Measurements from ENCODE around the gene LCMT2. TPM values are rescaled to one million over a fixed set of nuclear protein-coding genes. Genes with fewer than 3 reads are reported as not detected.

The LCMT2 gene, protein sequence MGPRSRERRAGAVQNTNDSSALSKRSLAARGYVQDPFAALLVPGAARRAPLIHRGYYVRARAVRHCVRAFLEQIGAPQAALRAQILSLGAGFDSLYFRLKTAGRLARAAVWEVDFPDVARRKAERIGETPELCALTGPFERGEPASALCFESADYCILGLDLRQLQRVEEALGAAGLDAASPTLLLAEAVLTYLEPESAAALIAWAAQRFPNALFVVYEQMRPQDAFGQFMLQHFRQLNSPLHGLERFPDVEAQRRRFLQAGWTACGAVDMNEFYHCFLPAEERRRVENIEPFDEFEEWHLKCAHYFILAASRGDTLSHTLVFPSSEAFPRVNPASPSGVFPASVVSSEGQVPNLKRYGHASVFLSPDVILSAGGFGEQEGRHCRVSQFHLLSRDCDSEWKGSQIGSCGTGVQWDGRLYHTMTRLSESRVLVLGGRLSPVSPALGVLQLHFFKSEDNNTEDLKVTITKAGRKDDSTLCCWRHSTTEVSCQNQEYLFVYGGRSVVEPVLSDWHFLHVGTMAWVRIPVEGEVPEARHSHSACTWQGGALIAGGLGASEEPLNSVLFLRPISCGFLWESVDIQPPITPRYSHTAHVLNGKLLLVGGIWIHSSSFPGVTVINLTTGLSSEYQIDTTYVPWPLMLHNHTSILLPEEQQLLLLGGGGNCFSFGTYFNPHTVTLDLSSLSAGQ
- 10 to 100 TPM in 1 of 2 donors, 1 to 10 TPM in 1; 7.1 to 10.4 TPM for total RNA-seq

- Mint-ChIP-seq H3K4me3 (peak within 1 kb of the TSS; percentile 92), H3K4me1 (peaks cover 14% of the 10 kb centered on the region), H3K36me3 (ENCODE audit: low read depth) (peaks cover 44% of the 10 kb centered on the region), H3K27ac (peak within 1 kb of the TSS; percentile 89), H3K9me3 (no peaks in the 10 kb centered on the region), H3K27me3 (no peaks in the 10 kb centered on the region)
- ATAC-seq (replicated peaks) = peak; percentile 94
Observed at GRCh38 chr15:43329960-43330779, at the start of gene LCMT2. TSS of gene LCMT2 (minus strand) at chr15:43330573. CDS start at chr15:43330489, 84 bp downstream.

GRCh38 chr15:43378601-43379000, 48.2 kb upstream of the LCMT2 start:
- no peak for ATAC-seq (replicated peaks)
- no peak overlapping the region for H3K4me3 Mint-ChIP-seq

DNA sequence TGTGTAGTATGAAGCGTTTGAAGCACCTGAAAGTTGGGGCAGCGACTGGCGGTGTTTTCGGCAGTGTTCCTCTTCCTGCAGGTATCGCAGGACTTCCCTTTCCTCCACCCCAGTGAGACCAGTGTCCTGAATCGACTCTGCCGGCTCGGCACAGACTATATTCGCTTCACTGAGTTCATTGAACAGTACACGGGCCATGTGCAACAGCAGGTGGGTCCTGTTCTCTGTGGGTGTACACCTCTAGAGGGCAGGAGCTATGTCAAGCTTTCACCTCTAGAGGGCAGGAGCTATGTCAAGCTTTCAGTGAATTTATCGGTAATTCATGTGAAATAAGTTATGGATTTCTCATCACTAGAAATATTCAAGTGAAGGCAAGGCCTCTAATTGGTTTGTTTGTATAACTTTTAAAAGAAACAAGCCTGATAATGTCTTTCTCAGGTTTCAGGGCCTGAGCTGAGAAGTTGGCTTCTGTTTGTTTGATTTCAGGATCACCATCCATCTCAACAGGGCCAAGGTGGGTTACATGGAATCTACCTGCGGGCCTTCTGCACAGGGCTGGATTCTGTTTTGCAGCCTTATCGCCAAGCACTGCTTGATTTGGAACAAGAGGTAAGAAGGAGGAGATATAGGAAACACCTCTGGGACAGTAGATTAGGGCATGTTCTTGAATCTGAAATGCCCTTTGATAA, 45.8 kb upstream of the LCMT2 start:
- peaks cover 57% of the 10 kb centered on the region for H3K36me3 Mint-ChIP-seq (ENCODE audit: low read depth)

More at GRCh38 chr15:43378601-43379000, 48.2 kb upstream of the LCMT2 start:
- Mint-ChIP-seq H3K27me3 (no peaks in the 10 kb centered on the region), H3K4me1 (peaks cover 7% of the 10 kb centered on the region), H3K9me3 (no peaks in the 10 kb centered on the region), H3K36me3 (ENCODE audit: low read depth) (peaks cover 79% of the 10 kb centered on the region), H3K27ac (no peak overlapping the region)

DNA sequence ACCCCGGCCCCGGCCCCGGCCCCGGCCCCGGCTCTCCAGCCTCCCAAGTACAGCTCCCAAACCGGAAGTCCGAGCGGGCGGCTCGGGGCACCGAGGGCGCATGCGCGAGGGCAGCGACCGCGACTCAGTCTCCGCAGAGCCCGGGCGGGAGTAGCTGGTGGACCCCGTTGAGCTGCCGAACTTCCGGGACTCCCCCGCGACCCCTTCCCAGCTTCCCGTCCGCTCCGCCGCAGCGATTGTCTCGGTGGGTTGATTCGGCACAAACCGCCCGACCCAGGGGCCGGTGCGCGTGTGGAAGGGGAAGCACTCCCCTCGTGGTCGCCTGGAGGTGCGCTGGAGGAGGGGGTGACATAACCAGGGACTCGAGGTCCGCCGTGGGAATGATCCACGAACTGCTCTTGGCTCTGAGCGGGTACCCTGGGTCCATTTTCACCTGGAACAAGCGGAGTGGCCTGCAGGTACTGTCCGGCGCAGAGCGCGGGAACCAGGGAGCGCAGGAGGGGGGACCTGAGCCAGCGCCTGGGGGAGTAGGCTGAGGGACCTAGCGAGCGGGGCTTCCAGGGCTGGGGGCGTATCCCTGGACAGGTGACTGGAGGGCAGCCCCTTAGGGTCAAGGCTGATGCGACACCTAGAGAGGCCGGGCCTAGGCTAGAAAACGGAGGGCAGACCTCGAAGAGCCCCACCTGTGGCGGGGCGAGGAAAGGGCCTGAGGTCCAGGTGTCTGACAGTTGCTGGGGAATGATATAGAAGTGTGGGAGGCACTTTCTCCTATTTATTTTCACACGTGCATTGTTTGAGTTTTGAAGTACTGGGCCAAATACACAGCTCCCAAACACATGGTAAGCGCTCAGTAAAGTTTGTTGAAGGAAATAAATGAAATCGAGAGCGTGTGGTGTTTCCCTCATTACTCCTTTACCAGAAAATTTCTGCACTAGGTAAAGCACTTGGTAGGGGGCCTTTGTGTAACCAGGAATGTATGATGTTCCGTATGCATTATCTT, 40.9 kb upstream of the LCMT2 start, which contains the start of the genes TUBGCP4 and ZSCAN29:
TSS of gene TUBGCP4 (plus strand) at position 127 of the 1,000 bp plus-strand sequence. CDS start at position 381, 254 bp downstream.
TSS of gene ZSCAN29 (minus strand) at position 69 of the 1,000 bp plus-strand sequence. CDS start 1,130 bp downstream, outside the sequence.
- peak within 1 kb of the TSS; percentile 86 for H3K4me3 Mint-ChIP-seq
- no peaks in the 10 kb centered on the region for H3K27me3 Mint-ChIP-seq
- peak within 1 kb of the TSS; percentile 89 for H3K27ac Mint-ChIP-seq
- peaks cover 41% of the 10 kb centered on the region for H3K36me3 Mint-ChIP-seq (ENCODE audit: low read depth)
- peaks cover 41% of the 10 kb centered on the region for H3K4me1 Mint-ChIP-seq
- ATAC-seq (replicated peaks) = peak; percentile 94
- peaks cover 8% of the 10 kb centered on the region for H3K9me3 Mint-ChIP-seq

More for the DNA sequence above, 45.8 kb upstream of the LCMT2 start:
- no peak overlapping the region for H3K4me3 Mint-ChIP-seq
- peak; percentile 37 for ATAC-seq (replicated peaks)
- H3K27me3 Mint-ChIP-seq = no peaks in the 10 kb centered on the region
- no peaks in the 10 kb centered on the region for H3K9me3 Mint-ChIP-seq
- H3K4me1 Mint-ChIP-seq = peaks cover 22% of the 10 kb centered on the region
- H3K27ac Mint-ChIP-seq = no peak overlapping the region

DNA sequence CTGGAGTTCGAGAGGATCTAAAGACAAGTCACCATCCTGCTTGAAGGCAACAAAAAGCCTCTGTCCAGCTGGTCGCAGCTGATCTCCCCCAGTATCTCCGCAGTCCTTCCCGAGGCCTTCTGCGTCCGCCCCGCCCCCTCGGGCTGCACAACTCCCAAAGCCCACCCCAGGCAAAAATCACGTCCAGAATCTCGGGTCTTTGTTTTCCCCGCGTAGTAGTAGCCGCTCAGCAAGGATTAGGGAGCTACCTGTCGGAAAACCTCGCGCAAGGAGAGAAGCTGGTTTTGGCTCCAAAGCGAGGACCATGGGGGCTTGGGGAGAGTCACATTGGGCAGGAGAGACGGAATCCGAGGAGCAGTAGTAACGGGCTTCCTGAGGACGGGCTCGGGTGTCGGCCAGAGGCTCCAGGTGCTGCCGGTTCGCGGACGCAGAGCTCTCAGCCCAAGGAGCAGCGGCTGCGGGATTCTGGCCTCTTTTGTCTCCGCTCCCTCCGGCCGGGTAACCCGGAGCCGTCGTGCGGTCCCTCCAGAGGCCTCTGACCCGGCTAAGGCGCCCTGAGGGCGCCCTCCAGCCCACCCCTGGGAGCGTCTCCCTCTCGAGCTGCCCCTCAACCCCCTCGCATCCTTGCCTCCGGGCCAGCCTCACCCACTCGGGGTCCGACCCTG, 40.1 kb upstream of the LCMT2 start:
- peaks cover 39% of the 10 kb centered on the region for H3K4me1 Mint-ChIP-seq
- peak; percentile 68 for ATAC-seq (replicated peaks)
- peaks cover 44% of the 10 kb centered on the region for H3K36me3 Mint-ChIP-seq (ENCODE audit: low read depth)

DNA sequence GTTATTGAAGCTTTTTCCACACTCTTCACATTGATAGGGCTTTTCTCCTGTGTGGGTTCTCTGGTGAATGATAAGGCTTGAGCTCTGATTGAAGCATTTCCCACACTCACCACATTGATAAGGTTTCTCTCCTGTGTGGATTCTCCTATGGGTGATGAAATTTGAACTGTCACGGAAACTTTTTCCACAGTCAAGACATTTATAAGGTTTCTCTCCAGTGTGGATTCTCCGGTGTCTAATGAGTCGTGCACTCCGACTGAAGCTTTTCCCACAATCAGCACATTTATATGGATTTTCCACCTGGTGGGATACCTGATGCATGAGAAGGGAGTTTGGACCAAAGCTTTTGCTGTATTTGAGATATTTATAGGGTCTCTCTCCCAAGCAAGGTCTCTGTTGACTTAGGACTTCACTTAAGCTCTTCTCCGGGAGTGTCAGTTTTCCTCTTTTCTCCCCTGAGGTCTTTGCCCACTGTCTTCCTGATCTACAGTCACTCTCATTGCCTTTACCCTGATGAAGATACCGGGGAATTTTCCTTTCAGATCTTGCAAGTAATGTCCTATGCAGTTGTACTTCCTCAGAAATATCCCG, 31.0 kb upstream of the LCMT2 start:
- Mint-ChIP-seq H3K27me3 (no peaks in the 10 kb centered on the region), H3K4me3 (no peak overlapping the region), H3K9me3 (peaks cover 28% of the 10 kb centered on the region), H3K4me1 (peaks cover 6% of the 10 kb centered on the region), H3K36me3 (ENCODE audit: low read depth) (peaks cover 85% of the 10 kb centered on the region), H3K27ac (no peak overlapping the region)
- ATAC-seq (replicated peaks) = no peak

More for the DNA sequence above, 40.1 kb upstream of the LCMT2 start:
- Mint-ChIP-seq H3K27me3 (no peaks in the 10 kb centered on the region), H3K4me3 (peak overlapping the region; percentile 86), H3K27ac (peak overlapping the region; percentile 89), H3K9me3 (peaks cover 11% of the 10 kb centered on the region)

- H3K9me3 Mint-ChIP-seq = peaks cover 25% of the 10 kb centered on the region
- no peak overlapping the region for H3K4me3 Mint-ChIP-seq
- no peak for ATAC-seq (replicated peaks)
- H3K36me3 Mint-ChIP-seq (ENCODE audit: low read depth) = peaks cover 84% of the 10 kb centered on the region
- no peaks in the 10 kb centered on the region for H3K27me3 Mint-ChIP-seq
- peaks cover 6% of the 10 kb centered on the region for H3K4me1 Mint-ChIP-seq
- H3K27ac Mint-ChIP-seq = no peak overlapping the region
Observed at GRCh38 chr15:43360821-43361220, 30.4 kb upstream of the LCMT2 start.

DNA sequence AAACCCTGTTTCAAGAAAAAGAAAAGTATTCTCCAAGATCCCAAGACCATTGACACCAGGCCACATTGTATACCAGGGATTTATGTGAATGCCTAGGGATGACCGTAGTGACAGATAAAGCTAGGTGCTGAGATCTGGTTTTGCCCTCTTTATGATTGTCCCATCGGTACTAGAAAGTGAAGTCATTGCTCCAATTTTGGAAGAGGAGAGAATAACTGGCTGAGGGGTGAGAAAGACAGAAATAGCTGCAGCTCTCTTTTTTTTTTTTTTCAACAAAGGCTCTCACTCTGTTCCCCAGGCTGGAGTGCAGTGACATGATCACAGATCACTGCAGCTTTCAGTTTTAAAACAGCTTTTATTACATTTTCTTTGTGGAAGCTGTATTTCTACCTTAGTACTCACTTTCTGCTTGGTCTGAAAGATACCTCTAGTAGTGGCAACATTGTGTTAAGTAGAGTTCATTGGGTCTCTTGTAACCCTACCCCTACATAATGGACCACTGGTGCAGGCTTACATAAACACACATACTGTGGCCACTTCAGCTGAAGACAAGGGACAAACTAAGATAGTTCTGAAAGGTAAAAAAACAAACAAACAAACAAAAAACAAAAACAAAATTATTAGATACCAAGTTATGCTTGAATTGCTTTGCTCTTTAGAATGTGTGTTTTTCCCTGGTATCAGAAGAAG, 22.5 kb upstream of the LCMT2 start:
- Mint-ChIP-seq H3K9me3 (no peaks in the 10 kb centered on the region), H3K27ac (no peak overlapping the region), H3K4me3 (no peak overlapping the region), H3K4me1 (no peaks in the 10 kb centered on the region), H3K36me3 (ENCODE audit: low read depth) (peaks cover 16% of the 10 kb centered on the region), H3K27me3 (no peaks in the 10 kb centered on the region)
- no peak for ATAC-seq (replicated peaks)

DNA sequence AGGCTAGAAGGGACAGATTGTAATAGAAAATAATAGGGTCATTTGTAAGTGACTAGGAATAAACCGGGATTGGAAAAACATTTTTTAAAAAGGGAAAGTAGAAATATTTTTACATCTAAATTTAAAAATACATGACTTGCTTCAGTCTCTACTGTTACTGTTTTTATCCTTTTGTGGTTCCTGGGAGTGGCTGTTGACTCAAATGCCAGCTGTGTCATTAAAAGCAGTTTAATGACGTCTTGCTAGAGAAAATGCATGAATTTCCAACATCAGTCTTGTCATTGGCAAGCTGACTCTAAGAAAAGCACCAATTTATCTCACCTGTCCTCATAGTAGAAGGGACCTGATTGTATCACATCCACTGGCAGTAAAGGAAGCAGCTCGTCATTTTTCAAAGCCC, 16.7 kb upstream of the LCMT2 start:
- no peaks in the 10 kb centered on the region for H3K27me3 Mint-ChIP-seq
- no peaks in the 10 kb centered on the region for H3K4me1 Mint-ChIP-seq
- no peaks in the 10 kb centered on the region for H3K9me3 Mint-ChIP-seq
- peaks cover 23% of the 10 kb centered on the region for H3K36me3 Mint-ChIP-seq (ENCODE audit: low read depth)
- no peak for ATAC-seq (replicated peaks)
- H3K27ac Mint-ChIP-seq = no peak overlapping the region
- no peak overlapping the region for H3K4me3 Mint-ChIP-seq

GRCh38 chr15:43346305-43346704, 15.9 kb upstream of the LCMT2 start:
- no peak for ATAC-seq (replicated peaks)
- H3K9me3 Mint-ChIP-seq = no peaks in the 10 kb centered on the region
- H3K27ac Mint-ChIP-seq = no peak overlapping the region
- no peaks in the 10 kb centered on the region for H3K4me1 Mint-ChIP-seq
- no peak overlapping the region for H3K4me3 Mint-ChIP-seq
- H3K27me3 Mint-ChIP-seq = no peaks in the 10 kb centered on the region
- H3K36me3 Mint-ChIP-seq (ENCODE audit: low read depth) = peaks cover 22% of the 10 kb centered on the region

DNA sequence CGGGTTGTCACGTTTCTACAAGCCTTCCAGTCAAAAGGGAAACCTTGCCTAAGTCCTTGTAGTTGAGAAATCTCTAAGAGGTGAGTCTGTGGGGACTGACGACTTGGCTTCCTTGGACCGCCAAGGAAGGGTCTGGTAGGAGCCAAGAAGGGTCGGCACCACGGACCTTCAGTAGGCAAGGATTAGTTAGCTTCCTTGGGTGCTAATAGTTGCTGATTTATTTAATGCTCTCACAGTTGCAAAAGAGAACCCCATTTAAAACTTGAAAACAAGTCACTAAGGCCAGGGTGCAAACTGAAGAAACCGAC, 361 bp upstream of the LCMT2 start:
- peak; percentile 20 for ATAC-seq (replicated peaks)
- peak overlapping the region; percentile 89 for H3K27ac Mint-ChIP-seq
- peaks cover 11% of the 10 kb centered on the region for H3K4me1 Mint-ChIP-seq
- H3K4me3 Mint-ChIP-seq = peak overlapping the region; percentile 92
- peaks cover 49% of the 10 kb centered on the region for H3K36me3 Mint-ChIP-seq (ENCODE audit: low read depth)
- no peaks in the 10 kb centered on the region for H3K9me3 Mint-ChIP-seq
- no peaks in the 10 kb centered on the region for H3K27me3 Mint-ChIP-seq

Measured in activated T-helper 17 cell treated with anti-CD3 and anti-CD28 coated beads, Interleukin-2, amount 50 U/mL, for 72 hours (primary cell).